NCI-H2171 (cell line): ENCODE data around the gene RETREG1.
"Not testable (repeated sequence)": the region's sequence is repeated elsewhere in the genome, so short reads cannot be mapped to it uniquely, and the experiment has no call there.

Experiments
- DNase-seq: peaks from one replicate; lab custom pipeline; 2025; lab: John Stamatoyannopoulos, UW

The RETREG1 gene

GRCh38 chr5:16554110-16554509 is 62.7 kb downstream of the RETREG1 start:
- DNase-seq: peak; percentile 19

GRCh38 chr5:16552666-16553343 is 64.0 kb downstream of the RETREG1 start:
- DNase-seq: peak; percentile 59

- DNase-seq: no peak
These were observed 65.2 kb downstream of the RETREG1 start for GRCh38 chr5:16551628-16552027.

GRCh38 chr5:16550316-16550952 is 66.4 kb downstream of the RETREG1 start:
- peak; percentile 52 for DNase-seq

- no peak for DNase-seq
These were observed 67.1 kb downstream of the RETREG1 start for GRCh38 chr5:16549491-16550206.

GRCh38 chr5:16548812-16549211 is 68.0 kb downstream of the RETREG1 start:
- DNase-seq: no peak

- DNase-seq: no peak
These were observed 68.7 kb downstream of the RETREG1 start for GRCh38 chr5:16548115-16548514.

- DNase-seq: no peak
These were observed 69.5 kb downstream of the RETREG1 start for GRCh38 chr5:16547200-16547842.

GRCh38 chr5:16546732-16547131 is 70.1 kb downstream of the RETREG1 start:
- no peak for DNase-seq

GRCh38 chr5:16544607-16545374 is 72.0 kb downstream of the RETREG1 start:
- no peak for DNase-seq

- DNase-seq: not testable (repeated sequence)
These were observed 73.6 kb downstream of the RETREG1 start for GRCh38 chr5:16543206-16543605.

- DNase-seq: no peak
These were observed 74.6 kb downstream of the RETREG1 start for GRCh38 chr5:16542236-16542635.

- not testable (repeated sequence) for DNase-seq
These were observed 75.2 kb downstream of the RETREG1 start for GRCh38 chr5:16541592-16541991.

- no peak for DNase-seq
These were observed 76.4 kb downstream of the RETREG1 start for GRCh38 chr5:16540421-16540820.

GRCh38 chr5:16539169-16539666 is 77.6 kb downstream of the RETREG1 start:
- no peak for DNase-seq

- DNase-seq: peak; percentile 80
These were observed 78.8 kb downstream of the RETREG1 start for GRCh38 chr5:16538006-16538405.

- no peak for DNase-seq
These were observed 80.0 kb downstream of the RETREG1 start for GRCh38 chr5:16536818-16537217.

GRCh38 chr5:16536246-16536645 is 80.6 kb downstream of the RETREG1 start:
- DNase-seq: no peak

- DNase-seq: no peak
These were observed 82.5 kb downstream of the RETREG1 start for GRCh38 chr5:16534280-16534679.

- DNase-seq: no peak
These were observed 85.6 kb downstream of the RETREG1 start for GRCh38 chr5:16531063-16531648.

- DNase-seq: no peak
These were observed 87.5 kb downstream of the RETREG1 start for GRCh38 chr5:16529306-16529705.
